Aorta (tissue), 5 donors: ENCODE measurements around the gene AP1S3. TPM values are rescaled to one million over a fixed set of nuclear protein-coding genes. Genes with fewer than 3 reads are reported as not detected.
"Not testable (repeated sequence)": the region's sequence is repeated elsewhere in the genome, so short reads cannot be mapped to it uniquely, and the experiment has no call there.

ENCODE experiments used
- ATAC-seq: fragments of 200-7000 bp; cut with Tn5 transposase; one replicate; pipeline ENCODE4 v1.9.1; 2022; ENCODE audit warnings: moderate library complexity; ENCODE audit not compliant: low FRiP score
- DNase-seq, 2 donors: peaks; one replicate each; pipeline ENCODE4 v3.0.0-alpha.2; 2020
- H3K27ac ChIP-seq, 2 donors: one replicate each; pipeline ENCODE4 v1.5.1; 2013; ENCODE audit warnings: low read length in 2 of 2, mild to moderate bottlenecking in 2 of 2, moderate library complexity in 2 of 2, control low read depth in 1 of 2, inconsistent platforms in 1 of 2, low read depth in 1 of 2
- H3K27me3 ChIP-seq, 2 donors: one replicate each; pipeline ENCODE4 v1.6.1; 2013; ENCODE audit warnings: control low read depth in 1 of 2, low read length in 1 of 2, mild to moderate bottlenecking in 1 of 2, moderate library complexity in 1 of 2; ENCODE audit not compliant: insufficient read depth in 2 of 2, control insufficient read depth in 1 of 2
- H3K36me3 ChIP-seq, 2 donors: one replicate each; pipeline ENCODE4 v1.6.1; 2013; ENCODE audit warnings: control low read depth in 1 of 2, low read length in 1 of 2, mild to moderate bottlenecking in 1 of 2; ENCODE audit not compliant: insufficient read depth in 2 of 2, control insufficient read depth in 1 of 2
- H3K4me1 ChIP-seq, 2 donors: one replicate each; pipeline ENCODE4 v1.6.1; 2013; ENCODE audit warnings: low read length in 2 of 2, control low read depth in 1 of 2, mild to moderate bottlenecking in 1 of 2, moderate library complexity in 1 of 2; ENCODE audit not compliant: insufficient read depth in 2 of 2, control insufficient read depth in 1 of 2
- H3K4me3 ChIP-seq, 2 donors: one replicate each; pipeline ENCODE4 v1.5.1; 2013; ENCODE audit warnings: low read length in 2 of 2, control low read depth in 1 of 2, mild to moderate bottlenecking in 1 of 2
- H3K9me3 ChIP-seq: one replicate; pipeline ENCODE4 v1.6.1; 2013; ENCODE audit warnings: mild to moderate bottlenecking, low read length; ENCODE audit not compliant: control insufficient read depth
- WGBS, 2 donors: extraction: QIAGEN DNeasy Blood & Tissue Kit; methylation state at CpG; one replicate each; pipeline ENCODE4 v1.1.7; 2013; 5-methylcytosine and 5-hydroxymethylcytosine counted together
- intact Hi-C, 2 donors: fragments of 100-400 bp; cut with DNase I; formaldehyde crosslinking; loops; one replicate each; pipeline versions ENCODE4 v1.14.2 to v1.15.0; 2022
- polyA plus RNA-seq, 2 donors: library from polyadenylated mRNA; stranded (reverse); fragments of 200-250 nt; gene quantifications; one replicate each; pipeline ENCODE4 v1.2.3, GENCODE V29; 2013
- total RNA-seq, 2 donors: library from RNA; stranded (reverse); fragmentation: NEBNext Ultra II Directional; extraction: Animal tissue kit (Norgen Biotek cat#: 25700); gene quantifications; one replicate each; pipeline ENCODE4 v1.2.1, GENCODE V29; 2021
- donor health status: healthy with polysubstance abuse.
- donor health status: Bipolar disorder and iron deficiency.
- donor health status: DM: no; HTN: no; CAD: no.
- donor health status: DM: no; HTN: no; CAD: no.
- donor health status: DM: yes; HTN: yes; CAD: no.

The AP1S3 gene
- total and polyA plus RNA-seq, 4 donors: 0.26 to 2.0 (median 0.70) TPM

GRCh38 chr2:223872772-223873171 is 35.4 kb upstream of the AP1S3 start:
- H3K4me3 ChIP-seq, intact Hi-C loops, H3K27me3 ChIP-seq, DNase-seq, ATAC-seq, H3K4me1 ChIP-seq, H3K9me3 ChIP-seq, H3K27ac ChIP-seq: not testable (repeated sequence)
- WGBS, 2 donors: 92 to 94% methylated on average over 2 of the region's 2 CpGs
- peaks cover 2 to 14% of the 10 kb centered on the region in 2 donors for H3K36me3 ChIP-seq

DNA sequence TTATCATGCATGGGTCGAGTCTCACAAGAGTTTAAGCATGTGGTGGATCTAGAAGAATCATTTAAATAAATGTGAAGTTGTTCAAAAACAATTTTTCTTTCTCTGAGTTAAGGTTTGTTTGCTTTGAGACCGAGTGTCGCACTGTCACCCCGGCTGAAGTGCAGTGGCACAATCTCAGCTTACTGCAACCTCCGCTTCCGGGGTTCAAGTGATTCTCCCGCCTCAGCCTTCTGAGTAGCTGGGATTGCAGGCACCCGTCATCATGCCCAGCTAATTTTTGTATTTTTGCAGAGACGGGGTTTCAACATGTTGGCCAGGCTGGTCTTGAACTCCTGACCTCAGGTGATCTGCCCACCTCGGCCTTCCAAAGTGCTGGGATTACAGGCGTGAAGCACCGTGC is 34.3 kb upstream of the AP1S3 start:
- intact Hi-C loops, ATAC-seq, H3K27ac ChIP-seq, H3K9me3 ChIP-seq, H3K4me3 ChIP-seq, H3K27me3 ChIP-seq, H3K4me1 ChIP-seq, DNase-seq: not testable (repeated sequence)
- 93 to 94% methylated on average over 12 of the region's 12 CpGs for WGBS, 2 donors
- H3K36me3 ChIP-seq: peaks cover 0 to 14% of the 10 kb centered on the region in 2 donors

DNA sequence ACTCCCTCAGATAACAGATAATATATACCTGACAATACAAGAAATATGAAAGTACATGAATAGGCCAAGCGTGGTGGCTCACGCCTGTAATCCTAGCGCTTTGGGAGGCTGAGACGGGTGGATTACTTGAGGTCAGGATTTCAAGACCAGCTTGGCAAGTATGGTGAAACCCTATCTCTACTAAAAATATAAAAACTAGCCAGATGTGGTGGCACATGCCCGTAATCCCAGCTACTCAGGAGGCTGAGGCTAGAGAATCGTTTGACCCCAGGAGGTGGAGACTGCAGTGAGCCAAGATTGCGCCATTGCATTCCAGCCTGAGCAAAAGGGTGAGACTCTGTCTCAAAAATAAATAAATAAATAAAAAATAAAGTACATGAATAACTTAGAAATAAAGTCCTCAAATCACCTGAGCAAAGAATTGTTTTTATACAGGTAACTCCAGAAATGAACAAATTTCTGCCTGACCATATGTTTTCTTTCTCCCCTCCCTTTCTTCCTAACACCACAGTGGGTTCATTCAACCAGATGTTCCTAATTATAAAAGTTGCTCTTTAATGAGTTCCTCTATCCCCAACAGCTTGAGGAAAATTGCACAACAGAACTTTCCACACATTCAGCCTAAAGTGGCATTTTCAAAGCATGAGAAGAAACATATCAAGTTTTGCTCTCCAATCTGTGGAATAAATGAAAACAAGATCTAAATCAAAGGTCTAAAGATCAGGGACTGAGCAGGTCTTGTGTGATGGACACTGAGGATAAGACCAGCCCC is 33.6 kb upstream of the AP1S3 start:
- no peak overlapping the region for H3K27ac ChIP-seq
- WGBS, 2 donors: 93 to 95% methylated on average over 7 of the region's 7 CpGs
- no peaks in the 10 kb centered on the region for H3K9me3 ChIP-seq
- intact Hi-C loops: no loop called here
- DNase-seq (no peak), ATAC-seq (no peak)
- H3K4me3 ChIP-seq: no peak overlapping the region
- H3K36me3 ChIP-seq: peaks cover 0 to 14% of the 10 kb centered on the region in 2 donors
- no peaks in the 10 kb centered on the region for H3K4me1 ChIP-seq
- H3K27me3 ChIP-seq: no peaks in the 10 kb centered on the region

DNA sequence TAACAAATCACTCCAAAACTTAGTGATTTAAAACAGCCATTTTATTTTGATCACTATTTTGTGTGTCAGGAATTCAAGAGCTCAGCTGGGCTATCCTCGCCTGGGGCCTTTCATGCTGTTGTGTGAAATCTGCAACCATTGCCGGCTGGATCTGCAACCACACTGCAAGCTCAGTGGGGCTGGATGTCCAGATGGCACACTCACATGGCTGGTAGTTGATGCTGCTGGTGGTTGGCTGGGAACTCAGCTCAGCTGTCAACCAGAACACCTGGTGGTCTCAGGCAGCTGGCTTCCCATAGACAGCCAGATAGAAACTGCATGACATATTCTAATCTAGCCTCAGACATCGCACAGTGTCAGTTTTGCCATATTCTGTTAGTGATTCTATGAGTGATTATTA is 30.6 kb upstream of the AP1S3 start:
- Histone ChIP-seq H3K4me3 (no peak overlapping the region), H3K27me3 (no peaks in the 10 kb centered on the region), H3K9me3 (no peaks in the 10 kb centered on the region), H3K36me3 (peaks cover 0 to 7% of the 10 kb centered on the region in 2 donors), H3K4me1 (no peaks in the 10 kb centered on the region), H3K27ac (no peak overlapping the region)
- no peak for ATAC-seq
- intact Hi-C loops: no loop called here
- WGBS, 2 donors: 92 to 94% methylated on average over 3 of the region's 3 CpGs
- DNase-seq: no peak

GRCh38 chr2:223865907-223866508 is 28.6 kb upstream of the AP1S3 start:
- Histone ChIP-seq H3K27me3 (no peaks in the 10 kb centered on the region), H3K4me3 (no peak overlapping the region), H3K36me3 (peaks cover 0 to 7% of the 10 kb centered on the region in 2 donors), H3K4me1 (peaks cover 0 to under 1% of the 10 kb centered on the region in 2 donors), H3K9me3 (no peaks in the 10 kb centered on the region), H3K27ac (no peak overlapping the region)
- WGBS, 2 donors: 69 to 83% methylated on average over 2 of the region's 2 CpGs
- intact Hi-C loops: no loop called here
- DNase-seq: no peak
- no peak for ATAC-seq

DNA sequence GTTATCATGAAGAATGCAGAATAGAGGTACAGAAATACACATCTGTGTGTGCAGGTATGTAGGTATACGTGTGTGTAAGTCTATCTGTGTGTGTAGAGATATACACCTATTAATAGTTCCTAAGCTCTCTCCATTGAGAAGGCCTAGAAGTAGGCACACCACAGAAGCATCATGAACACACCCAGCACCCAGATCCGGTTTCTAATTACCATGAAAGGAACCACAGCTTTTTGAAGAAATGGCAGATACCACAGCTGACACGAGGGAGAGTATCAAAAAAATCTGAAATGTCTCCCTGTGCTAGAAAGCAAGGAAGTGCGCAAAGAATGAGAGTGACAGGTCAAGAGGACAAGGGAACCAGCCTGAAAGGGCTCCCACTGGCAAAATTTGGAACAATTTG is 27.7 kb upstream of the AP1S3 start:
- H3K36me3 ChIP-seq: peaks cover 0 to 3% of the 10 kb centered on the region in 2 donors
- no peak overlapping the region for H3K27ac ChIP-seq
- H3K4me3 ChIP-seq: no peak overlapping the region
- WGBS, 2 donors: 89 to 90% methylated on average over 4 of the region's 4 CpGs
- intact Hi-C loops: no loop called here
- no peaks in the 10 kb centered on the region for H3K27me3 ChIP-seq
- peaks cover 0 to 2% of the 10 kb centered on the region in 2 donors for H3K4me1 ChIP-seq
- H3K9me3 ChIP-seq: no peaks in the 10 kb centered on the region
- ATAC-seq (no peak), DNase-seq (no peak)

DNA sequence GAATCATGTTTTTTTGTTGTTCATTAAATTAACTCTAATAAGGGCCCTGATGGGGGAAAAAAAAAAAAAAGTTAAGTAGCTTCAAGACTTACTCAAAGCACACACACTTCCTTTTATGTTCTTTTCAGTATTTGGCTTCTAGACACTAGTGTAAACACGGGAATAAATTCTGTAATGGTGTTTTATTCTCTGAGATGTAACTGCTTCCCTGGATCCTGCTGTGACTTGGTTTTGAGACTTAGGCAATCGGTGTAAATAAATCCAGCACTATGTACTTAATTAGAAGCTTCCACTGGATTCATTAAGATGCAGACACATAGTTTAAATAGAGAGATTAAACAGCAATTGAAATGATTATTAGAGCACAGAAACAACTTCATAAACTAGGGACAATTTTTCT is 26.1 kb upstream of the AP1S3 start:
- no peak overlapping the region for H3K27ac ChIP-seq
- DNase-seq (no peak), ATAC-seq (no peak)
- intact Hi-C loops: no loop called here
- no peaks in the 10 kb centered on the region for H3K27me3 ChIP-seq
- peaks cover 0 to 2% of the 10 kb centered on the region in 2 donors for H3K4me1 ChIP-seq
- 73 to 78% methylated on average over 2 of the region's 2 CpGs for WGBS, 2 donors
- no peak overlapping the region for H3K4me3 ChIP-seq
- no peaks in the 10 kb centered on the region for H3K9me3 ChIP-seq
- H3K36me3 ChIP-seq: peaks cover 0 to 3% of the 10 kb centered on the region in 2 donors

GRCh38 chr2:223860809-223861738 is 23.7 kb upstream of the AP1S3 start:
- Histone ChIP-seq H3K9me3 (no peaks in the 10 kb centered on the region), H3K4me1 (peaks cover 0 to 2% of the 10 kb centered on the region in 2 donors), H3K36me3 (peaks cover 0 to 1% of the 10 kb centered on the region in 2 donors), H3K27me3 (no peaks in the 10 kb centered on the region), H3K27ac (no peak overlapping the region), H3K4me3 (no peak overlapping the region)
- intact Hi-C loops: no loop called here
- DNase-seq (no peak), ATAC-seq (no peak)
- WGBS, 2 donors: 58 to 62% methylated on average over 5 of the region's 5 CpGs
